Stimulated activated CD4-positive, alpha-beta T cell treated with anti-CD3 and anti-CD28 coated beads, Interleukin-1b, Interleukin-23, amount 100 ng/mL, for 48 hours (primary cell): ENCODE data around the gene UBE2H.

Experiments used
- DNase-seq: peaks from one replicate; pipeline ENCODE4 v3.0.0-alpha.2; 2020

Gene UBE2H

GRCh38 chr7:129783584-129783919 is 169.2 kb downstream of the UBE2H start:
- no peak for DNase-seq

DNA sequence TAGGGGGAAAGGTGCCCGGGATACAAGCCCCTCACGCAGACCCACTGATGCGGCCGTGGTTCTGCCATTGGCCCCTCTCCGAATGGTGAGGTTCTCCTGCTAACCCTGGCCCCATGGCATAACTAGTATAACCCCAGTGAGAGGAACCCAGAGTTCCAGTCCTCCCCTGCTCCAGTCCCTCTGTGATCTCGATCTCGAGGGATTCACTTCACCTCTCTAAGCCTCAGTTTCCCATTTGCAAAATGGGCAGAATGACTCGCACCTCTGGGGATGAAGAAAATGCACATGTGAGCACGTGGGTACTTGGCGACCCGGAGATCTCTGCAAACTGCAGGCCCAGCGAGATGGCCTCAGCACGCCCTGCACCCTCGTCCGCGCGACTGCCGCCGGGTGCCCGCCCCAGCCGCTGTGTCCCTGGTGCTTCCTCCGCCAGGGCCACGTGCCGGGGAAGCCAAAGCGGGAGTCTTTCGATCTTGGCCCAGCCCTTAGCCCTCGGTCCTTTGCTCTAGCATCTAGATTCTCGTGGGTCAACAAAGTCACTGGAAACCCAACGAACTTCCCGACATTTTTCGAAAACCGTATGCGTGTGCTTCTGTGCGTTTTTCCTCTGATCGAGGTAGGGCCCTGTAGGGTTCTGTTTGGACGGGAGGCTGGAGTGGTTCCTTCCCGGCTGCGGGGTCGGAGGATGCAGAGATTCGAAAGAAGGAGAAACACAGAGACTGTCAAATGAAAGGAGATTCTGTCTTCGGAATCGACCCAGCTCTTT is 169.8 kb downstream of the UBE2H start:
- no peak for DNase-seq

DNA sequence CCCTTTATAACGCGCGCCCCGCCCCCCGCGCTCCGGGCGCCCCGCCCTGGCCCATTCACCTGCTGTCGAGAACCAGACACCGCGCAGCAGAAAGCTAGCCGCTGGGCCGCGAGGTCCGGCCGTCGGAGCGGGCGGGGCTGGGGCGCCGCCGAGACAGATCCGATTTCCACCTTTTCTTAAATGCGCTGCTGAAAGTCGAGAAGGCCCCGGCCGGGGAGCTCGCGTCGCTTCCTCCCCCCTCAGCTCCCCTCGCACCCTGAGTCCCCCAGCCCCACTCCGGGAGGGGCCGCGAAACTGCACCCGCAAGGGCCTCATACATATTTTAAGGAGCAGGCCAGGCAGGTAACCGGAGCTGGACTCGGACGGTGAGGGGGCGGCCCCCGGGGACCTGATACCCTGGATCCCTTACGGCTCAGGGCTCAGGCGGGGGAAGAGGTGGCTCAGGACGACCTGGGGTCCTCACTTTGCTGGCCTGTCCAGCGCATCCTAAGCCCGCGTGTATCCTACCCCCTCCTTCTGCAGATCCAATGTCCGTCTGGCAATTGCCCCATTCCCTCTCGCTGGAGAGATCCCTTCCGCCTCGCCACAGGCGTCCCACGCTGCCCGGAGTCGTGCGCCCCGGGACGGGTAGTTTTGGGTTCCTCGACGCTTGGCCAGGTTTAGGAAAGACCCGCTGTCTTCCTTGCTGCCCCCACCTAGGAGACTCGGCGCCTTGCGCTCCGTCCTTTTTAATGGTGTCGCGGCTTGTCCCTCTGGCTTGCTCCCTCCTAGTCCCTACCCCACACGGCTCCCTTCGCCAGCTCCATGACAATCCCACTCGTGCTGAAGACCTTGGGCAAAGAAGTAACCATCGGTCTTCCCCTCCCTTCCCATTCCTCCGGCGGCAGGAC is 170.6 kb downstream of the UBE2H start:
- no peak for DNase-seq

GRCh38 chr7:129780974-129781927 is 171.5 kb downstream of the UBE2H start:
- DNase-seq: no peak
